GM23338 (cell line): ENCODE results near the gene CNTNAP2.

Experiments used
- EZH2 ChIP-seq: fragments of 200-600 bp; sonication (generic); IDR thresholded peaks from one replicate; pipeline ENCODE4 v1.8.0; 2017; ENCODE audit warnings: antibody characterized with exemption, mild to moderate bottlenecking, low read depth; ENCODE audit not compliant: unreplicated experiment
- JUNB ChIP-seq: IDR thresholded peaks from one replicate; pipeline ENCODE4 v1.6.1; 2016; ENCODE audit warnings: antibody characterized with exemption; ENCODE audit not compliant: unreplicated experiment
- POLR2AphosphoS5 ChIP-seq: IDR thresholded peaks from 2 replicates; pipeline ENCODE4 v1.6.1; 2016; ENCODE audit warnings: antibody characterized with exemption, low read depth
- TF ChIP-seq, protein P1 (sequence below), 2 experiments: fragments of 200-600 bp in 1 of 2; sonication (generic) in 1 of 2; conservative IDR thresholded peaks; 2 replicates each; pipeline versions ENCODE4 v1.5.1 to v1.6.1; 2016 to 2017; ENCODE audit warnings: antibody characterized with exemption in 2 of 2, low read depth in 2 of 2, mild to moderate bottlenecking in 2 of 2, moderate library complexity in 1 of 2
- TF ChIP-seq, protein P2 (sequence below): IDR thresholded peaks from one replicate; pipeline ENCODE4 v1.6.1; 2018; ENCODE audit warnings: antibody characterized with exemption; ENCODE audit not compliant: unreplicated experiment

DNA sequence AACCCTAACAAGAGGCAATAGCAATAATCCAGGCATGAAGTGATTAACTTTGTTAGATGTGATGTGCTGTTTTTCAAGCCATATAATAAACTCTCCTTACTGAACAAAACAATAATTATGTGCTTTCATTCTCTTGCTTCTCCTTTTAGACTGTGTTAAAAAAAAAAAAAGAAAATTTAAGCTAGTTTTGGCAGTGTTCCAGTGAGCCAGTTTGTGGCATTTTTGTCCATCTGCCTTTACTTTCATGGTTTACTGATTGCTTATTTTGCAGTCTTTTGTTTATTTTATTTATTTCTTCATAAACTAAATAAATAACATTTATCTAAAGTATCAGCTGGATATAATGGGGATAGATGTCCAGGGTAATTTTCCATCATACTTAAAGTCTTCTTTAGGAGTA lies 625.3 kb downstream of the CNTNAP2 start:
- TF ChIP-seq, protein P1, sequence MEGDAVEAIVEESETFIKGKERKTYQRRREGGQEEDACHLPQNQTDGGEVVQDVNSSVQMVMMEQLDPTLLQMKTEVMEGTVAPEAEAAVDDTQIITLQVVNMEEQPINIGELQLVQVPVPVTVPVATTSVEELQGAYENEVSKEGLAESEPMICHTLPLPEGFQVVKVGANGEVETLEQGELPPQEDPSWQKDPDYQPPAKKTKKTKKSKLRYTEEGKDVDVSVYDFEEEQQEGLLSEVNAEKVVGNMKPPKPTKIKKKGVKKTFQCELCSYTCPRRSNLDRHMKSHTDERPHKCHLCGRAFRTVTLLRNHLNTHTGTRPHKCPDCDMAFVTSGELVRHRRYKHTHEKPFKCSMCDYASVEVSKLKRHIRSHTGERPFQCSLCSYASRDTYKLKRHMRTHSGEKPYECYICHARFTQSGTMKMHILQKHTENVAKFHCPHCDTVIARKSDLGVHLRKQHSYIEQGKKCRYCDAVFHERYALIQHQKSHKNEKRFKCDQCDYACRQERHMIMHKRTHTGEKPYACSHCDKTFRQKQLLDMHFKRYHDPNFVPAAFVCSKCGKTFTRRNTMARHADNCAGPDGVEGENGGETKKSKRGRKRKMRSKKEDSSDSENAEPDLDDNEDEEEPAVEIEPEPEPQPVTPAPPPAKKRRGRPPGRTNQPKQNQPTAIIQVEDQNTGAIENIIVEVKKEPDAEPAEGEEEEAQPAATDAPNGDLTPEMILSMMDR (conservative IDR thresholded peaks at IDR 0.05; ENCODE audit: low read depth in 2 of 2), result no peak
- TF ChIP-seq JUNB (no peak), EZH2 (no peak), POLR2AphosphoS5 (no peak)
- TF ChIP-seq, protein P2, sequence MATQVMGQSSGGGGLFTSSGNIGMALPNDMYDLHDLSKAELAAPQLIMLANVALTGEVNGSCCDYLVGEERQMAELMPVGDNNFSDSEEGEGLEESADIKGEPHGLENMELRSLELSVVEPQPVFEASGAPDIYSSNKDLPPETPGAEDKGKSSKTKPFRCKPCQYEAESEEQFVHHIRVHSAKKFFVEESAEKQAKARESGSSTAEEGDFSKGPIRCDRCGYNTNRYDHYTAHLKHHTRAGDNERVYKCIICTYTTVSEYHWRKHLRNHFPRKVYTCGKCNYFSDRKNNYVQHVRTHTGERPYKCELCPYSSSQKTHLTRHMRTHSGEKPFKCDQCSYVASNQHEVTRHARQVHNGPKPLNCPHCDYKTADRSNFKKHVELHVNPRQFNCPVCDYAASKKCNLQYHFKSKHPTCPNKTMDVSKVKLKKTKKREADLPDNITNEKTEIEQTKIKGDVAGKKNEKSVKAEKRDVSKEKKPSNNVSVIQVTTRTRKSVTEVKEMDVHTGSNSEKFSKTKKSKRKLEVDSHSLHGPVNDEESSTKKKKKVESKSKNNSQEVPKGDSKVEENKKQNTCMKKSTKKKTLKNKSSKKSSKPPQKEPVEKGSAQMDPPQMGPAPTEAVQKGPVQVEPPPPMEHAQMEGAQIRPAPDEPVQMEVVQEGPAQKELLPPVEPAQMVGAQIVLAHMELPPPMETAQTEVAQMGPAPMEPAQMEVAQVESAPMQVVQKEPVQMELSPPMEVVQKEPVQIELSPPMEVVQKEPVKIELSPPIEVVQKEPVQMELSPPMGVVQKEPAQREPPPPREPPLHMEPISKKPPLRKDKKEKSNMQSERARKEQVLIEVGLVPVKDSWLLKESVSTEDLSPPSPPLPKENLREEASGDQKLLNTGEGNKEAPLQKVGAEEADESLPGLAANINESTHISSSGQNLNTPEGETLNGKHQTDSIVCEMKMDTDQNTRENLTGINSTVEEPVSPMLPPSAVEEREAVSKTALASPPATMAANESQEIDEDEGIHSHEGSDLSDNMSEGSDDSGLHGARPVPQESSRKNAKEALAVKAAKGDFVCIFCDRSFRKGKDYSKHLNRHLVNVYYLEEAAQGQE, result no peak
